Vagina (tissue), 2 donors: ENCODE results near the gene LRRC7. TPM values are rescaled to one million over a fixed set of nuclear protein-coding genes. Genes with fewer than 3 reads are reported as not detected.
"Not testable (repeated sequence)": the region's sequence is repeated elsewhere in the genome, so short reads cannot be mapped to it uniquely, and the experiment has no call there.

ENCODE experiments used
- DNase-seq, 2 donors: peaks; one replicate each; pipeline ENCODE4 v3.0.0-alpha.2; 2017; ENCODE audit errors: extremely low spot score in 2 of 2
- H3K27ac ChIP-seq: fragments of 200-600 bp; sonication (generic); one replicate; pipeline ENCODE4 v1.5.1; 2019
- H3K27me3 ChIP-seq: fragments of 200-600 bp; sonication (generic); one replicate; pipeline ENCODE4 v1.5.1; 2019
- H3K36me3 ChIP-seq, 2 donors: fragments of 200-600 bp; sonication (generic); one replicate each; pipeline ENCODE4 v1.5.1; 2017 to 2019
- H3K4me1 ChIP-seq: fragments of 200-600 bp; sonication (generic); one replicate; pipeline ENCODE4 v1.5.1; 2019
- H3K4me3 ChIP-seq, 2 donors: fragments of 200-600 bp; sonication (generic); 1 replicate in 1 of 2; 2 replicates in 1 of 2; pipeline ENCODE4 v1.5.1; 2016 to 2019
- H3K9me3 ChIP-seq: fragments of 200-600 bp; sonication (generic); one replicate; pipeline ENCODE4 v1.5.1; 2019
- POLR2A ChIP-seq, 2 donors: fragments of 450-650 bp; IDR thresholded peaks; one replicate each; pipeline ENCODE4 v1.6.1; 2017; ENCODE audit warnings: antibody characterized with exemption in 2 of 2, mild to moderate bottlenecking in 2 of 2, moderate library complexity in 2 of 2
- POLR2AphosphoS5 ChIP-seq, 2 donors: sonication (generic); formaldehyde crosslinking; IDR thresholded peaks; one replicate each; pipeline ENCODE4 v1.9.0; 2017; ENCODE audit warnings: antibody characterized with exemption in 2 of 2, mild to moderate bottlenecking in 2 of 2, low read depth in 1 of 2; ENCODE audit not compliant: insufficient read depth in 1 of 2
- intact Hi-C: fragments of 100-400 bp; cut with DNase I; formaldehyde crosslinking; loops from one replicate; pipeline ENCODE4 v1.15.1; 2023
- total RNA-seq: library from RNA; depleted of rRNA; stranded (reverse); fragments of >200 nt; gene quantifications from one replicate; pipeline ENCODE4 v1.2.3, GENCODE V29; 2016
- TF ChIP-seq, protein P1 (sequence below), 3 experiments: fragments of 450-650 bp in 2 of 3; fragments of 200-600 bp in 1 of 3; sonication (generic) in 1 of 3; IDR thresholded peaks; one replicate each; pipeline ENCODE4 v1.5.1; 2017 to 2019; ENCODE audit warnings: antibody characterized with exemption in 3 of 3, mild to moderate bottlenecking in 2 of 3, moderate library complexity in 2 of 3

LRRC7 gene
- total RNA-seq, 1 donor from 2014 or later, result not detected

GRCh38 chr1:69921486-69921885 lies 353.8 kb downstream of the LRRC7 start:
- intact Hi-C loops, result no loop called here
- Histone ChIP-seq H3K4me1 (no peaks in the 10 kb centered on the region), H3K9me3 (no peaks in the 10 kb centered on the region), H3K27ac (no peak overlapping the region), H3K36me3 (no peaks in the 10 kb centered on the region), H3K4me3 (no peak overlapping the region), H3K27me3 (no peaks in the 10 kb centered on the region)
- no peak for DNase-seq
- TF ChIP-seq, protein P1, sequence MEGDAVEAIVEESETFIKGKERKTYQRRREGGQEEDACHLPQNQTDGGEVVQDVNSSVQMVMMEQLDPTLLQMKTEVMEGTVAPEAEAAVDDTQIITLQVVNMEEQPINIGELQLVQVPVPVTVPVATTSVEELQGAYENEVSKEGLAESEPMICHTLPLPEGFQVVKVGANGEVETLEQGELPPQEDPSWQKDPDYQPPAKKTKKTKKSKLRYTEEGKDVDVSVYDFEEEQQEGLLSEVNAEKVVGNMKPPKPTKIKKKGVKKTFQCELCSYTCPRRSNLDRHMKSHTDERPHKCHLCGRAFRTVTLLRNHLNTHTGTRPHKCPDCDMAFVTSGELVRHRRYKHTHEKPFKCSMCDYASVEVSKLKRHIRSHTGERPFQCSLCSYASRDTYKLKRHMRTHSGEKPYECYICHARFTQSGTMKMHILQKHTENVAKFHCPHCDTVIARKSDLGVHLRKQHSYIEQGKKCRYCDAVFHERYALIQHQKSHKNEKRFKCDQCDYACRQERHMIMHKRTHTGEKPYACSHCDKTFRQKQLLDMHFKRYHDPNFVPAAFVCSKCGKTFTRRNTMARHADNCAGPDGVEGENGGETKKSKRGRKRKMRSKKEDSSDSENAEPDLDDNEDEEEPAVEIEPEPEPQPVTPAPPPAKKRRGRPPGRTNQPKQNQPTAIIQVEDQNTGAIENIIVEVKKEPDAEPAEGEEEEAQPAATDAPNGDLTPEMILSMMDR (IDR thresholded peaks at IDR 0.05), result no peak
- TF ChIP-seq POLR2AphosphoS5 (IDR thresholded peaks at IDR 0.05; ENCODE audit: insufficient read depth in 1 of 2, low read depth in 1 of 2), result no peak
- no peak for TF ChIP-seq POLR2A (IDR thresholded peaks at IDR 0.05)

DNA sequence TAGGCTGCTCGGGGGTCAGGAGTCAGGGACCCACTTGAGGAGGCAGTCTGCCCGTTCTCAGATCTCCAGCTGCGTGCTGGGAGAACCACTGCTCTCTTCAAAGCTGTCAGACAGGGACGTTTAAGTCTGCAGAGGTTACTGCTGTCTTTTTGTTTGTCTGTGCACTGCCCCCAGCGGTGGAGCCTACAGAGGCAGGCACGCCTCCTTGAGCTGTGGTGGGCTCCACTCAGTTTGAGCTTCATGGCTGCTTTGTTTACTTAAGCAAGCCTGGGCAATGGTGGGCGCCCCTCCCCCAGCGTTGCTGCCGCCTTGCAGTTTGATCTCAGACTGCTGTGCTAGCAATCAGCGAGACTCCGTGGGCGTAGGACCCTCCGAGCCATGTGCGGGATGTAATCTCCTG lies 360.5 kb downstream of the LRRC7 start:
- not testable (repeated sequence) for H3K9me3 ChIP-seq, H3K4me3 ChIP-seq, H3K27me3 ChIP-seq, DNase-seq, H3K4me1 ChIP-seq, H3K36me3 ChIP-seq, H3K27ac ChIP-seq
- intact Hi-C loops, result loop anchor here (5.0 kb wide), 1 partner anchor 1339 kb away; no protein-coding TSS in a partner anchor

DNA sequence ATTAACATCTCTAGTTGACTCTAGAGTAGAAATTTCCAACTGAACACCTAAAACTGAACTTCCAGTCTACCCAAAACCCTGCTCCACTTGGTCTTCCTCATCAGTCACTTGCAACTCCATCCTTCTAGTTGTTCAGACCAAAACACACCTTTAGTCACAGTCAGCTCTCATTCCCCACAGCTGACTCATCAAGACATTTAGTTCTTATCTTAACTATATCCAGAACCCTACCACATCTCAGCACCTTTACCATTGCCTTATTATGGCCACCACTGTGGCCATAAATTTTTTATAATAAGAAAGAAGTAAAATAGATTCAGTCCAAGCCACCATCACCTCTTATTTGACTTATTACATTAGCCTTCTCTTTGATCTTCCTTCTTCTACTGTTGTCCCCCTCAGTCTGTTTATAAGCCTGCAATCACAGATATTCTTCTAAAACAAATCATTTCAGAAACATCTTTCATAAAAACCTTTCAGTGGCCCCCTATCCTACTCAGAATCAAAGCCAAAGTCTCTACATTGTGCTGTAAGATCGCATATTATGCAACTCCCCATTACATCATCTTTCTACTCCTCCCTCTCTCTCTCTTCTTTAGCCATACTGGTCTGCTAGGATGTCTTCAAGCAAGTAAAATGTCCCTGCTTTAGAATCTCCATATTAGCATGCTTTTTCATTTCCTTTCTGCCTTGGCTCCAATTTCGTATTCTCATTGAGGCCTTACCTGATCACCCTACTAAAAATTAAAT lies 361.8 kb downstream of the LRRC7 start:
- Histone ChIP-seq H3K9me3 (no peaks in the 10 kb centered on the region), H3K4me3 (no peak overlapping the region), H3K27ac (no peak overlapping the region), H3K27me3 (no peaks in the 10 kb centered on the region), H3K4me1 (no peaks in the 10 kb centered on the region), H3K36me3 (no peaks in the 10 kb centered on the region)
- no peak for DNase-seq
- intact Hi-C loops, result loop anchor here (5.0 kb wide), 1 partner anchor 1338 kb away; no protein-coding TSS in a partner anchor
- TF ChIP-seq, protein P1 (IDR thresholded peaks at IDR 0.05), result no peak
- TF ChIP-seq POLR2A (IDR thresholded peaks at IDR 0.05), result no peak
- TF ChIP-seq POLR2AphosphoS5 (IDR thresholded peaks at IDR 0.05; ENCODE audit: insufficient read depth in 1 of 2, low read depth in 1 of 2), result no peak

- intact Hi-C loops, result no loop called here
- no peaks in the 10 kb centered on the region for H3K9me3 ChIP-seq
- TF ChIP-seq, protein P1 (IDR thresholded peaks at IDR 0.05), result no peak
- TF ChIP-seq POLR2A (IDR thresholded peaks at IDR 0.05) (no peak), POLR2AphosphoS5 (IDR thresholded peaks at IDR 0.05; ENCODE audit: insufficient read depth in 1 of 2, low read depth in 1 of 2) (no peak)
These were observed 362.7 kb downstream of the LRRC7 start for GRCh38 chr1:69930396-69930795.

GRCh38 chr1:69932760-69933159 lies 365.0 kb downstream of the LRRC7 start:
- intact Hi-C loops, result no loop called here
- H3K36me3 ChIP-seq, result no peaks in the 10 kb centered on the region
- no peaks in the 10 kb centered on the region for H3K4me1 ChIP-seq
- H3K27me3 ChIP-seq, result no peaks in the 10 kb centered on the region
- H3K4me3 ChIP-seq, result no peak overlapping the region
- no peak for DNase-seq
- no peaks in the 10 kb centered on the region for H3K9me3 ChIP-seq
- TF ChIP-seq POLR2AphosphoS5 (IDR thresholded peaks at IDR 0.05; ENCODE audit: insufficient read depth in 1 of 2, low read depth in 1 of 2), result no peak
- TF ChIP-seq POLR2A (IDR thresholded peaks at IDR 0.05), result no peak
- TF ChIP-seq, protein P1 (IDR thresholded peaks at IDR 0.05), result no peak
- H3K27ac ChIP-seq, result no peak overlapping the region

More at GRCh38 chr1:69930396-69930795, 362.7 kb downstream of the LRRC7 start:
- H3K27ac ChIP-seq, result no peak overlapping the region
- H3K36me3 ChIP-seq, result no peaks in the 10 kb centered on the region
- H3K4me1 ChIP-seq, result no peaks in the 10 kb centered on the region
- no peak for DNase-seq
- H3K27me3 ChIP-seq, result no peaks in the 10 kb centered on the region
- H3K4me3 ChIP-seq, result no peak overlapping the region
